ENCODE results near the gene CTSK. TPM values are rescaled to one million over a fixed set of nuclear protein-coding genes. Genes with fewer than 3 reads are reported as not detected.

The CTSK gene
- total RNA-seq, 4 donors from 2014 or later, result 29.5 to 49.3 (median 32.7) TPM

- WGBS, result 74% methylated on average over 4 of the region's 4 CpGs
- no peak overlapping the region for H3K27ac ChIP-seq (replicated peaks in 1 of 4)
- H3K4me1 ChIP-seq, result no peaks in the 10 kb centered on the region
- H3K9me3 ChIP-seq, result no peaks in the 10 kb centered on the region
- no peak for DNase-seq (ENCODE audit: extremely low spot score)
- H3K27me3 ChIP-seq, result no peaks in the 10 kb centered on the region
- no peak overlapping the region for H3K4me3 ChIP-seq
- H3K36me3 ChIP-seq, result no peaks in the 10 kb centered on the region
- TF ChIP-seq EP300 (IDR thresholded peaks at IDR 0.05) (no peak), POLR2A (IDR thresholded peaks at IDR 0.05; ENCODE audit: low read depth) (no peak), CTCF (IDR thresholded peaks at IDR 0.05) (no peak), POLR2AphosphoS5 (IDR thresholded peaks at IDR 0.05) (no peak)
- intact Hi-C loops (cut with DNase I), result no loop called here
Observed at GRCh38 chr1:150789396-150789795, 18.7 kb downstream of the CTSK start.

- no peak overlapping the region for H3K4me3 ChIP-seq
- H3K27me3 ChIP-seq, result no peaks in the 10 kb centered on the region
- no peaks in the 10 kb centered on the region for H3K36me3 ChIP-seq
- H3K4me1 ChIP-seq, result no peaks in the 10 kb centered on the region
- TF ChIP-seq CTCF (IDR thresholded peaks at IDR 0.05), result no peak
- TF ChIP-seq EP300 (IDR thresholded peaks at IDR 0.05), result no peak
- TF ChIP-seq POLR2AphosphoS5 (IDR thresholded peaks at IDR 0.05), result no peak
- TF ChIP-seq POLR2A (IDR thresholded peaks at IDR 0.05; ENCODE audit: low read depth), result no peak
- intact Hi-C loops (cut with DNase I), result no loop called here
- H3K27ac ChIP-seq (replicated peaks in 1 of 4), result no peak overlapping the region
- no peaks in the 10 kb centered on the region for H3K9me3 ChIP-seq
- WGBS, result 75% methylated on average over 4 of the region's 4 CpGs
- DNase-seq (ENCODE audit: extremely low spot score), result no peak
Observed at GRCh38 chr1:150788946-150789345, 19.1 kb downstream of the CTSK start.

- H3K4me3 ChIP-seq, result no peak overlapping the region
- no peak overlapping the region for H3K27ac ChIP-seq (replicated peaks in 1 of 4)
- no peaks in the 10 kb centered on the region for H3K9me3 ChIP-seq
- intact Hi-C loops (cut with DNase I), result no loop called here
- TF ChIP-seq POLR2AphosphoS5 (IDR thresholded peaks at IDR 0.05) (no peak), EP300 (IDR thresholded peaks at IDR 0.05) (no peak), CTCF (IDR thresholded peaks at IDR 0.05) (no peak), POLR2A (IDR thresholded peaks at IDR 0.05; ENCODE audit: low read depth) (no peak)
- H3K4me1 ChIP-seq, result no peaks in the 10 kb centered on the region
- no peaks in the 10 kb centered on the region for H3K36me3 ChIP-seq
- no peak for DNase-seq (ENCODE audit: extremely low spot score)
- H3K27me3 ChIP-seq, result no peaks in the 10 kb centered on the region
Observed at GRCh38 chr1:150787455-150787854, 20.6 kb downstream of the CTSK start.

GRCh38 chr1:150780510-150780909 is 27.6 kb downstream of the CTSK start:
- Histone ChIP-seq H3K4me1 (no peaks in the 10 kb centered on the region), H3K27me3 (no peaks in the 10 kb centered on the region), H3K9me3 (no peaks in the 10 kb centered on the region), H3K4me3 (no peak overlapping the region), H3K27ac (replicated peaks in 1 of 4) (no peak overlapping the region), H3K36me3 (no peaks in the 10 kb centered on the region)
- no peak for DNase-seq (ENCODE audit: extremely low spot score)
- TF ChIP-seq EP300 (IDR thresholded peaks at IDR 0.05) (no peak), POLR2AphosphoS5 (IDR thresholded peaks at IDR 0.05) (no peak), POLR2A (IDR thresholded peaks at IDR 0.05; ENCODE audit: low read depth) (no peak), CTCF (IDR thresholded peaks at IDR 0.05) (no peak)
- intact Hi-C loops (cut with DNase I), result no loop called here
- WGBS, result 76% methylated on average over 3 of the region's 3 CpGs

- intact Hi-C loops (cut with DNase I), result no loop called here
- no peak overlapping the region for H3K4me3 ChIP-seq
- no peaks in the 10 kb centered on the region for H3K36me3 ChIP-seq
- no peaks in the 10 kb centered on the region for H3K27me3 ChIP-seq
- WGBS, result 100% methylated on average over 1 of the region's 1 CpG
- no peaks in the 10 kb centered on the region for H3K9me3 ChIP-seq
- no peak for DNase-seq (ENCODE audit: extremely low spot score)
- no peak overlapping the region for H3K27ac ChIP-seq (replicated peaks in 1 of 4)
- no peaks in the 10 kb centered on the region for H3K4me1 ChIP-seq
- TF ChIP-seq POLR2A (IDR thresholded peaks at IDR 0.05; ENCODE audit: low read depth), result no peak
- no peak for TF ChIP-seq POLR2AphosphoS5 (IDR thresholded peaks at IDR 0.05)
- TF ChIP-seq CTCF (IDR thresholded peaks at IDR 0.05), result no peak
- TF ChIP-seq EP300 (IDR thresholded peaks at IDR 0.05), result no peak
Observed at GRCh38 chr1:150778409-150778808, 29.7 kb downstream of the CTSK start.

Data from esophagus muscularis mucosa (tissue), 4 donors.